ENCODE results near the gene PDE3A.

The PDE3A gene

DNA sequence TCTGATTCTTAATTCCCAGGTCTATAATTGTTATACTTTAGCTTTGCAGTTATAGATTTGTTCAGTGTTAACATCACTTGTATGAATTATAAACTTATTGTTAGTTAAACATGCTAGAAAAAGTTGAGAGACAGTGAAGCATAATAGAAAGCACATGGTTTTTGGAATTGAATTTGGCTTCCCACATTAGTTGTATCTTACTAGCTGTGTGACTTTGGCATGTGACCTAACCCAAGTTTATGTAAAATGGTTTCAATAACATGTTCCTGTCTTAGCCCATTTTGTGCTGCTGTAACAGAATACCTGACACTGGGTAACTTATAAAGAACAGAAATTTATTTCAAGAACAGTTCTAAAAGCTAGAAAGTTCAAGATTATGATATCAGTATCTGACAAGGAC, 146.3 kb downstream of the PDE3A start:
- no peak for DNase-seq (ENCODE audit: extremely low read depth, insufficient read length)
- no peak overlapping the region for H3K4me3 ChIP-seq (replicated peaks; ENCODE audit: low read depth, low read length)
- H3K36me3 ChIP-seq (ENCODE audit: control insufficient read depth, insufficient read depth, low read length): no peaks in the 10 kb centered on the region
- no peaks in the 10 kb centered on the region for H3K27me3 ChIP-seq (replicated peaks; ENCODE audit: control insufficient read depth, insufficient read depth, low read length)
- no peak for TF ChIP-seq CTCF (IDR thresholded peaks at IDR 0.05; ENCODE audit: insufficient read depth, low read length, poor library complexity, severe bottlenecking)

- no peaks in the 10 kb centered on the region for H3K27me3 ChIP-seq (replicated peaks; ENCODE audit: control insufficient read depth, insufficient read depth, low read length)
- no peaks in the 10 kb centered on the region for H3K36me3 ChIP-seq (ENCODE audit: control insufficient read depth, insufficient read depth, low read length)
- no peak for DNase-seq (ENCODE audit: extremely low read depth, insufficient read length)
- no peak for TF ChIP-seq CTCF (IDR thresholded peaks at IDR 0.05; ENCODE audit: insufficient read depth, low read length, poor library complexity, severe bottlenecking)
- H3K4me3 ChIP-seq (replicated peaks; ENCODE audit: low read depth, low read length): no peak overlapping the region
These were observed 152.2 kb downstream of the PDE3A start for GRCh38 chr12:20520532-20520931.

DNA sequence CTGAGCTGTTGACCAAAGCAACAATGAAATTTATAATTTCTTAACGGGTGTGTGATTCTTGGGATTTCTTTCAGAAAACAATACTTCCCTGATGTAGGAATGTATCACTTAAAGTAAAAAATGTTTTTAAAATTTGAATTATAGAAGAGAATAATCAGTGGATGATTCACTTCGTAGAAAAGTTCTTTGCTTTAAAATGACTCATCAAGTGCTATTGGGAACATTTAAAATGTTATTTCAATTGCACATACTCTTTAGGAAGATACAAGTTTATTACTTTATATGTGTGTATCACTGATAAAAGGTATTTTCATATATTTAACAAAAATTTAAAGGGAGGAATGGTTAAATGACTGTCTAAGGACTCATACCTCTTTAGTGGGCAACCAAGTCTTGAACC, 155.3 kb downstream of the PDE3A start:
- DNase-seq (ENCODE audit: extremely low read depth, insufficient read length): no peak
- no peak for TF ChIP-seq CTCF (IDR thresholded peaks at IDR 0.05; ENCODE audit: insufficient read depth, low read length, poor library complexity, severe bottlenecking)
- no peaks in the 10 kb centered on the region for H3K36me3 ChIP-seq (ENCODE audit: control insufficient read depth, insufficient read depth, low read length)
- no peak overlapping the region for H3K4me3 ChIP-seq (replicated peaks; ENCODE audit: low read depth, low read length)
- no peaks in the 10 kb centered on the region for H3K27me3 ChIP-seq (replicated peaks; ENCODE audit: control insufficient read depth, insufficient read depth, low read length)

DNA sequence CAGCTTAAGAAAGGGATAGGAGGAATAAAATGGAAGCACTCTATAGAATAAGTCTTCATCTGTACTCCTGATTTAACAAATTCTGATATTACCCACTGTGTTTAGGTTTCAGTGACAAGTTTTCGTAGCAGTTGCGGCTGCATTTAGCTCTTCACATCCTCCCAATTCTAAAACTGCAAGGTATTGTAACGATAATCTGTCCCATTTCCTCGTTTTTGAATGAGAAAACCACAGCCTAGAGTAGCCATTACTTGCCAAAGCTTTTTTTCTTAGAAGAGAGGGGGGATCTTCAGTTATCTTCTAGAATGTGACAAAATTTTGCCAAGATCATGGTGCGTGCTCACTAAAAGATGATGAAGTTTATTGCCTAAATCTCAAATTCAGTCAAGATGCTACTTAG, 155.8 kb downstream of the PDE3A start:
- H3K4me3 ChIP-seq (replicated peaks; ENCODE audit: low read depth, low read length): no peak overlapping the region
- H3K36me3 ChIP-seq (ENCODE audit: control insufficient read depth, insufficient read depth, low read length): no peaks in the 10 kb centered on the region
- TF ChIP-seq CTCF (IDR thresholded peaks at IDR 0.05; ENCODE audit: insufficient read depth, low read length, poor library complexity, severe bottlenecking): no peak
- H3K27me3 ChIP-seq (replicated peaks; ENCODE audit: control insufficient read depth, insufficient read depth, low read length): no peaks in the 10 kb centered on the region
- no peak for DNase-seq (ENCODE audit: extremely low read depth, insufficient read length)

GRCh38 chr12:20525064-20525610, 156.8 kb downstream of the PDE3A start:
- Histone ChIP-seq H3K27me3 (replicated peaks; ENCODE audit: control insufficient read depth, insufficient read depth, low read length) (no peaks in the 10 kb centered on the region), H3K4me3 (replicated peaks; ENCODE audit: low read depth, low read length) (no peak overlapping the region), H3K36me3 (ENCODE audit: control insufficient read depth, insufficient read depth, low read length) (no peaks in the 10 kb centered on the region)
- TF ChIP-seq CTCF (IDR thresholded peaks at IDR 0.05; ENCODE audit: insufficient read depth, low read length, poor library complexity, severe bottlenecking): no peak
- DNase-seq (ENCODE audit: extremely low read depth, insufficient read length): no peak
